Measurements from ENCODE around the gene STT3A.

- TF ChIP-seq GATA2 (IDR thresholded peaks at IDR 0.05; ENCODE audit: low read depth, low read length): no peak
- TF ChIP-seq GATA3 (IDR thresholded peaks at IDR 0.05; ENCODE audit: low read depth, low read length): no peak
Measured at GRCh38 chr11:125579811-125580210, 12.8 kb upstream of the STT3A start.
